ENCODE results near the gene TLDC2. TPM values are rescaled to one million over a fixed set of nuclear protein-coding genes. Genes with fewer than 3 reads are reported as not detected.
A peak's percentile ranks its signal among the peaks of the same experiment; 100 is the strongest.

The TLDC2 gene
- total and polyA plus RNA-seq, 2 donors (not counting 1 experiment from before 2014, with no cell fraction given), result under 0.01 to 0.09 TPM

- no peak for DNase-seq (ENCODE audit: low read depth in 2 of 2)
- Histone ChIP-seq H3K27ac (ENCODE audit: insufficient read depth, low read length) (peak overlapping the region; percentile 16), H3K79me2 (ENCODE audit: control insufficient read depth, insufficient read depth, low read length) (peaks cover 50% of the 10 kb centered on the region), H3K4me1 (ENCODE audit: control insufficient read depth, extremely low read depth, insufficient read depth, low read length) (peaks cover 29% of the 10 kb centered on the region), H3K4me2 (ENCODE audit: extremely low read depth, insufficient read depth, low read length) (peak overlapping the region; percentile 5), H3K36me3 (ENCODE audit: control insufficient read depth, insufficient read depth, low read length) (no peaks in the 10 kb centered on the region), H4K20me1 (ENCODE audit: control insufficient read depth, extremely low read depth, insufficient read depth, low read length) (no peaks in the 10 kb centered on the region), H3K27me3 (ENCODE audit: control insufficient read depth, insufficient read depth, low read length) (no peaks in the 10 kb centered on the region), H3K9me3 (ENCODE audit: control insufficient read depth, insufficient read depth, low read depth, low read length) (no peaks in the 10 kb centered on the region), H2AFZ (ENCODE audit: low read length) (no peak overlapping the region), H3K9ac (ENCODE audit: insufficient read depth, low read length) (peak overlapping the region; percentile 64), H3K4me3 (replicated peaks in 1 of 4; ENCODE audit: control extremely low read depth in 1 of 4, insufficient read depth in 1 of 4, low read depth in 3 of 4, low read length in 4 of 4) (peak overlapping the region in 2 of 4 experiments; percentile 78 to 90)
- no peak for TF ChIP-seq EZH2 (IDR thresholded peaks at IDR 0.05; ENCODE audit: low read length, missing control alignments)
- TF ChIP-seq, protein P1, sequence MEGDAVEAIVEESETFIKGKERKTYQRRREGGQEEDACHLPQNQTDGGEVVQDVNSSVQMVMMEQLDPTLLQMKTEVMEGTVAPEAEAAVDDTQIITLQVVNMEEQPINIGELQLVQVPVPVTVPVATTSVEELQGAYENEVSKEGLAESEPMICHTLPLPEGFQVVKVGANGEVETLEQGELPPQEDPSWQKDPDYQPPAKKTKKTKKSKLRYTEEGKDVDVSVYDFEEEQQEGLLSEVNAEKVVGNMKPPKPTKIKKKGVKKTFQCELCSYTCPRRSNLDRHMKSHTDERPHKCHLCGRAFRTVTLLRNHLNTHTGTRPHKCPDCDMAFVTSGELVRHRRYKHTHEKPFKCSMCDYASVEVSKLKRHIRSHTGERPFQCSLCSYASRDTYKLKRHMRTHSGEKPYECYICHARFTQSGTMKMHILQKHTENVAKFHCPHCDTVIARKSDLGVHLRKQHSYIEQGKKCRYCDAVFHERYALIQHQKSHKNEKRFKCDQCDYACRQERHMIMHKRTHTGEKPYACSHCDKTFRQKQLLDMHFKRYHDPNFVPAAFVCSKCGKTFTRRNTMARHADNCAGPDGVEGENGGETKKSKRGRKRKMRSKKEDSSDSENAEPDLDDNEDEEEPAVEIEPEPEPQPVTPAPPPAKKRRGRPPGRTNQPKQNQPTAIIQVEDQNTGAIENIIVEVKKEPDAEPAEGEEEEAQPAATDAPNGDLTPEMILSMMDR (conservative IDR thresholded peaks at IDR 0.05 in 1 of 2, IDR thresholded peaks at IDR 0.05 in 1 of 2; ENCODE audit: low read depth in 1 of 2, low read length in 2 of 2), result no peak
Observed at GRCh38 chr20:36862857-36863668, 12.9 kb upstream of the TLDC2 start.

DNA sequence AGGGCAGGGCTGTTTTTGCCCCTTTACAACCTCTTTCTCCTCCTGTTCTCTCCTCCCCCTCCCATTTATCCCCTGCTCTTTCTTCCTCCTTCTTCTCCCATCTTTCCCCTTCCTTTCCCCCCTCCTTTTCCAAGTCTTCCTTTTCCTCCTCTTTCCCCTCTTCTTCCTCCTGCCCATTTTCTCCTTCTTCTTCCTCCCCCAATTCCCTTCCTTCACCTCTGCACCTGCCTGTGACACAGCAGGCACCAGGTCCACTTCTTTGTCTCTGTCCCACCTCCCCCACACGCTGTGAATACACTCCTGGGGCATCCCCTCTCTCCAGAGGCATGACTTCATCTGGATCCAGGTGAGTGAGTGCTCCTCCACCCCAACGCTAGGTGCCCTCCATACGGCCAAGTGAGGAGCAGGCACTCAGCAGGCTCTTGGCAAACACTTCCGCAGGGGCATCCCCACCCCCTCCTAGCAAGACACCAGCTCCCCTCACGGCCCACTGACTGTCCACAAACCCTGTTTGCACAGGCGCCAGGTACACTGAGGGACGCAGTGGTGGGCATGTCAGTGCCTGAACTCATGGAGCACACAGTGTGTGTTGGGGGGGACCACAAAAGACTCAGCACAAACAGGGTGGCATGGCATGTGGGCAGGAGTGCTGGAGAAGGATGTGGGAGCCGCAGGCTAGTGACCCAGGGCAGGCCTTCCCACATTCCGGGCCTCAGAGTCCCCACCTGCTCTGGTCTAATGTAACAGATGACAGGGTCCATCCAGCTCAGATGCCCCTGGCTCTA is 10.7 kb upstream of the TLDC2 start:
- Histone ChIP-seq H3K9ac (ENCODE audit: insufficient read depth, low read length) (no peak overlapping the region), H3K27ac (ENCODE audit: insufficient read depth, low read length) (no peak overlapping the region), H2AFZ (ENCODE audit: low read length) (no peak overlapping the region), H3K27me3 (ENCODE audit: control insufficient read depth, insufficient read depth, low read length) (no peaks in the 10 kb centered on the region), H3K4me2 (ENCODE audit: extremely low read depth, insufficient read depth, low read length) (no peak overlapping the region), H3K36me3 (ENCODE audit: control insufficient read depth, insufficient read depth, low read length) (no peaks in the 10 kb centered on the region), H3K9me3 (ENCODE audit: control insufficient read depth, insufficient read depth, low read depth, low read length) (no peaks in the 10 kb centered on the region), H4K20me1 (ENCODE audit: control insufficient read depth, extremely low read depth, insufficient read depth, low read length) (no peaks in the 10 kb centered on the region), H3K79me2 (ENCODE audit: control insufficient read depth, insufficient read depth, low read length) (peaks cover 29% of the 10 kb centered on the region), H3K4me3 (replicated peaks in 1 of 4; ENCODE audit: control extremely low read depth in 1 of 4, insufficient read depth in 1 of 4, low read depth in 3 of 4, low read length in 4 of 4) (no peak overlapping the region), H3K4me1 (ENCODE audit: control insufficient read depth, extremely low read depth, insufficient read depth, low read length) (peaks cover 12% of the 10 kb centered on the region)
- TF ChIP-seq, protein P1 (conservative IDR thresholded peaks at IDR 0.05 in 1 of 2, IDR thresholded peaks at IDR 0.05 in 1 of 2; ENCODE audit: low read depth in 1 of 2, low read length in 2 of 2), result no peak
- no peak for TF ChIP-seq EZH2 (IDR thresholded peaks at IDR 0.05; ENCODE audit: low read length, missing control alignments)
- no peak for DNase-seq (ENCODE audit: low read depth in 2 of 2)

DNA sequence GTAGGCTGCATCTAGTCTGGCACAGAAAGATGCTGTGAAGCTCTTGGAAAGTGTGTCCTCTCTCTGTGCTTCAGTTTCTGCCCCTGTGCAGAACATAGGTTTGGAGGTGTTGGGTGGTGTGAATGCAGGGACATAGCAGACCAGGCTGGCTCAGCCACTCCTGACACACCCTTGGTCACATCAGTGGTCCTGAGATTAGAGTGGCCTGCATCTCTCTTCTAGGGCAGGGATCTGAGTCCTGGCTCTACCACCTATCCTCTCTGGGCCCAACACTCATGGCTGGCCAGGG is 10.1 kb upstream of the TLDC2 start:
- H3K27me3 ChIP-seq (ENCODE audit: control insufficient read depth, insufficient read depth, low read length), result no peaks in the 10 kb centered on the region
- H4K20me1 ChIP-seq (ENCODE audit: control insufficient read depth, extremely low read depth, insufficient read depth, low read length), result no peaks in the 10 kb centered on the region
- no peak for DNase-seq (ENCODE audit: low read depth in 2 of 2)
- H3K79me2 ChIP-seq (ENCODE audit: control insufficient read depth, insufficient read depth, low read length), result peaks cover 24% of the 10 kb centered on the region
- H2AFZ ChIP-seq (ENCODE audit: low read length), result no peak overlapping the region
- H3K4me3 ChIP-seq (replicated peaks in 1 of 4; ENCODE audit: control extremely low read depth in 1 of 4, insufficient read depth in 1 of 4, low read depth in 3 of 4, low read length in 4 of 4), result no peak overlapping the region
- no peaks in the 10 kb centered on the region for H3K9me3 ChIP-seq (ENCODE audit: control insufficient read depth, insufficient read depth, low read depth, low read length)
- H3K27ac ChIP-seq (ENCODE audit: insufficient read depth, low read length), result no peak overlapping the region
- TF ChIP-seq EZH2 (IDR thresholded peaks at IDR 0.05; ENCODE audit: low read length, missing control alignments), result no peak
- TF ChIP-seq, protein P1 (conservative IDR thresholded peaks at IDR 0.05 in 1 of 2, IDR thresholded peaks at IDR 0.05 in 1 of 2; ENCODE audit: low read depth in 1 of 2, low read length in 2 of 2), result no peak
- no peak overlapping the region for H3K4me2 ChIP-seq (ENCODE audit: extremely low read depth, insufficient read depth, low read length)
- peaks cover 9% of the 10 kb centered on the region for H3K4me1 ChIP-seq (ENCODE audit: control insufficient read depth, extremely low read depth, insufficient read depth, low read length)
- H3K36me3 ChIP-seq (ENCODE audit: control insufficient read depth, insufficient read depth, low read length), result no peaks in the 10 kb centered on the region
- H3K9ac ChIP-seq (ENCODE audit: insufficient read depth, low read length), result no peak overlapping the region
